Thyroid gland (tissue), 4 donors: ENCODE data around the gene WFDC1.

Source experiments
- POLR2A ChIP-seq, 2 donors: fragments of 450-650 bp; IDR thresholded peaks; one replicate each; pipeline ENCODE4 v1.6.1; 2017; ENCODE audit warnings: antibody characterized with exemption in 2 of 2, mild to moderate bottlenecking in 2 of 2, moderate library complexity in 1 of 2
- TF ChIP-seq, protein P1 (sequence below), 6 experiments: fragments of 200-600 bp in 3 of 6; fragments of 450-650 bp in 3 of 6; sonication (generic) in 3 of 6; IDR thresholded peaks; one replicate each; pipeline ENCODE4 v1.5.1; 2016 to 2019; ENCODE audit warnings: antibody characterized with exemption in 6 of 6, mild to moderate bottlenecking in 2 of 6, inconsistent platforms in 1 of 6, moderate library complexity in 1 of 6

DNA sequence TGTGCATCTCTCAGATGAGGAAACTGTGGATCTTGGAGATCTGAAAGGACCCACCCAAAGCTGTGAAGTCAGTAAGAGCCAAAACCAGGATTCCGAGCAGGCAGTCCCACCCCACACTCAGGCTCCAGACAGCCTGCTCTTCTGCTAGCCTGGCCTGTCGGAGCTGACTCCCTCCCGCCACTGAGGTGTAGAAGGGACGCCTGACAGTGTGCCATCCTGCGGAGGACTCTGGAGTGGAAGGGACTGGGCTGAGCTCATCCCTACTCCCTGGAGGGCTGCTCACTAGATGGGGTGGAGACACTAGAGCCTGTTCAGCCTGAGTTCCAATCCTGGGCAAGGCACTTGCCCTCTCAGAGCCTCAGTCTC lies 36.0 kb downstream of the WFDC1 start:
- TF ChIP-seq, protein P1, sequence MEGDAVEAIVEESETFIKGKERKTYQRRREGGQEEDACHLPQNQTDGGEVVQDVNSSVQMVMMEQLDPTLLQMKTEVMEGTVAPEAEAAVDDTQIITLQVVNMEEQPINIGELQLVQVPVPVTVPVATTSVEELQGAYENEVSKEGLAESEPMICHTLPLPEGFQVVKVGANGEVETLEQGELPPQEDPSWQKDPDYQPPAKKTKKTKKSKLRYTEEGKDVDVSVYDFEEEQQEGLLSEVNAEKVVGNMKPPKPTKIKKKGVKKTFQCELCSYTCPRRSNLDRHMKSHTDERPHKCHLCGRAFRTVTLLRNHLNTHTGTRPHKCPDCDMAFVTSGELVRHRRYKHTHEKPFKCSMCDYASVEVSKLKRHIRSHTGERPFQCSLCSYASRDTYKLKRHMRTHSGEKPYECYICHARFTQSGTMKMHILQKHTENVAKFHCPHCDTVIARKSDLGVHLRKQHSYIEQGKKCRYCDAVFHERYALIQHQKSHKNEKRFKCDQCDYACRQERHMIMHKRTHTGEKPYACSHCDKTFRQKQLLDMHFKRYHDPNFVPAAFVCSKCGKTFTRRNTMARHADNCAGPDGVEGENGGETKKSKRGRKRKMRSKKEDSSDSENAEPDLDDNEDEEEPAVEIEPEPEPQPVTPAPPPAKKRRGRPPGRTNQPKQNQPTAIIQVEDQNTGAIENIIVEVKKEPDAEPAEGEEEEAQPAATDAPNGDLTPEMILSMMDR (IDR thresholded peaks at IDR 0.05): no peak
- no peak for TF ChIP-seq POLR2A (IDR thresholded peaks at IDR 0.05)
